Transverse colon (tissue), 3 donors: ENCODE measurements around the gene FGA.

ENCODE experiments used
- CTCF ChIP-seq, 5 experiments: fragments of 200-600 bp in 3 of 5; fragments of 450-650 bp in 2 of 5; sonication (generic) in 3 of 5; IDR thresholded peaks; 1 replicate in 2 of 5; 2 replicates in 3 of 5; pipeline ENCODE4 v1.5.1; 2016 to 2017; ENCODE audit warnings: antibody characterized with exemption in 5 of 5, inconsistent platforms in 3 of 5, mild to moderate bottlenecking in 2 of 5, moderate library complexity in 1 of 5
- EP300 ChIP-seq: sonication (generic); formaldehyde crosslinking; IDR thresholded peaks from one replicate; pipeline ENCODE4 v1.6.1; 2017; ENCODE audit warnings: antibody characterized with exemption, low read depth

GRCh38 chr4:154562697-154563254 lies 27.8 kb downstream of the FGA start, which contains the start of gene FGB:
- TF ChIP-seq CTCF (IDR thresholded peaks at IDR 0.05) (no peak), EP300 (no peak)
